ENCODE measurements around the gene PLCB1.

GRCh38 chr20:8867038-8867740, 735.1 kb downstream of the PLCB1 start:
- no peak for TF ChIP-seq POLR2A (IDR thresholded peaks at IDR 0.05; ENCODE audit: low read length)
- TF ChIP-seq GATA1 (IDR thresholded peaks at IDR 0.05; ENCODE audit: low read depth, low read length), result no peak
